ENCODE data around the gene SBNO2.

SBNO2 gene

DNA sequence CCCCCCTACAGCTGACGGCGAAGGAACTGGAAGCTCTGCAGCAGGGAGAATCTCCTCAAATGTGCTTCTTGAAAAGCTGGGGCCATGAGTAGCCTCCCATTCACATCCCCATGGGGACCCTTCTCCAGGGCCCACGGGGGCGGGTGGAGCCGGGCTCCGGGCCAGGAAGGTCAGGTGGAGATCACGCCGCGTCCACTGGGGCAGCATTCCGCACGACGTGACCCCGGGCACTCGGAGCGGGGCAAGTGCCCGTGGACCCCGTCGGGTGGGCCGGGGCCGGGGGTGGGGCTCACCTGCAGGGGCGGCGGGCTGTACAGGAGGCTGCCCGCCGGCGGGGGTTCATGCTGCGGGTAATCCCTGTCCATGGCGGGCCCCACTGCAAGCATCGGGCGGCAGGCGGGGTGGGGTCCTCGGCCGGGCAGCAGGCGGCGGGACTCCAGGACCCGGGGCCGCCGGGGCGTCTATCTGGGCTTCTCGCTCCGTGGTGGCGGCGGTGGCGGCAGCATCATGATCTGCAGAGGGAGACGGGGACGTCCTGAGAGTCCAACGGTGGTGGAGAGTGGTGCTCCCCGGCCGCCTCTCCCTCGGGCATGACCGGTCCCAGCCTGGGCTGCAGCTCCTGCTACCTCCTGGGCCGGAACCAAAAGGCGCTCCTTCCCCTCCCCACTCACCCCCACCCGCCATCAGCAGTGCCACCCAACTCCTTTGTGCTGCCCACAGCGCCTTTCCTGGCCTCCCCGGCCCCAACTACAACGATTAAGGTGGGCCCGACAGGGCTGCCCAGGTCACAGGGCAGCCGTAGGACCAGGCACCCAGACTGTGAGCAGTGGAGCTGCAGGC lies 20.0 kb downstream of the SBNO2 start:
- DNase-seq (ENCODE audit: low spot score) = no peak

DNA sequence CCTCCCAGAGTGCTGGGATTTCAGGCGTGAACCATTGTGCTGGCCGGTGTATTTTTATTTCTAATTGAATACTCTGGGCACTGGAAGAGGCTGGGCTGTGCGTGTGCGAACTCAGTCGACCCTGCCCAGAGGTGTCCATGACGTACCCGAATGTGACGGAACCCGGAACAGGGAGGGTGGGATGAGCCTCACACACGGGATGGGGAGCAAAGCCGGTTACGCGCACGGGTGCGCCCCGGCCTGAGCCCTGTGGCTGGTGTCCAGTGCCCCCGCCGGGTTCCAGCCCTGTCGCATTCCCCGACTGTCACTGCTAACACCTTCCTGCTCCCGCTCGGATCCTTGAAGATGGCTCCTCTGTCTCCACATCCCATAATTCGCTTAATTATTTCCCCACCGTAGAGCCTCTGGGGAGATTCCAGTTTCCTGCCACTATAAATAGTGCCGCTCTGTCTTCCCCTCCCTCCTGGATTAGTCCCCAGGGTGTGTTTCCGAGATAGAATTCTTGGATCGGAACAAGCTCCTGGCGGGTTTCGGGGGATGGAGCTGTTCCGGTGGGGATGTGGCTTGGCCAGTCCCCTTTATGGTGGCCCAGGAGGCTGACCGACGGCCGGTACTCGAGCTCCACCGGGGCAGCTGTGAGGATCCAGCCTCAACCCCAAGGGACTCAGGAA lies 22.0 kb downstream of the SBNO2 start:
- no peak for DNase-seq (ENCODE audit: low spot score)

DNA sequence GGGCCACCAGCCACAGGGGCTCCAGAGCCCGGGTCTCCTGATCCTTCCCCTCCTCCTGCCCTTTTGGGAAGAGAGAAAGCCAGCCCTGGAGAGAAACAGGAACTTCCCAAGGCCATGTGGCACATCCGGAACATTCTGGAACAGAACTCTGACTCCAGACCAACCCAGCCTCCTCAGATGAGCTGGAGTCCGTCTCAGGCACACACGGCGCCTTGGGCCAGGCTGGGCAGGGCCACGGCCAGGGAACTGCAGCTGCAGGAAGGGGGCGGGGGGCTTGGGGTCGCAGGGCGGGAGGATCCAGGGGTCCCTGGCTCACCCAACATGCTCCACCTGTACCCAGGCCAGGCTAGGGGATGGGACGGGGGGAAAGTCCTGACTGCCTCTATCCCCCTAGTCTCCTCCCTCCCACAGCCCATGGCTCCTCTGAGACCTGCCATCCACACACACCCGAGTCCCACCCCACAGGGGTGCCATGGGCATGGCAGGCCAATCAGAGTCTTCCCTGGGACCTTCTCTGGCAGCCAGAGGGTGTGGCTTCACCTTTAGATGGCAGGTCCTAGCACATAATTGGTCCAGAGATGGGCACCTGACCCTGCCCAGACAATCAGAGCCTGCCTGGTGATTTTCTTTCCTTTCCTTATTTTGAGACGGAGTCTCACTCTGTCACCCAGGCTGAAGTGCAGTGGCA lies 22.9 kb downstream of the SBNO2 start:
- DNase-seq (ENCODE audit: low spot score) = no peak

DNA sequence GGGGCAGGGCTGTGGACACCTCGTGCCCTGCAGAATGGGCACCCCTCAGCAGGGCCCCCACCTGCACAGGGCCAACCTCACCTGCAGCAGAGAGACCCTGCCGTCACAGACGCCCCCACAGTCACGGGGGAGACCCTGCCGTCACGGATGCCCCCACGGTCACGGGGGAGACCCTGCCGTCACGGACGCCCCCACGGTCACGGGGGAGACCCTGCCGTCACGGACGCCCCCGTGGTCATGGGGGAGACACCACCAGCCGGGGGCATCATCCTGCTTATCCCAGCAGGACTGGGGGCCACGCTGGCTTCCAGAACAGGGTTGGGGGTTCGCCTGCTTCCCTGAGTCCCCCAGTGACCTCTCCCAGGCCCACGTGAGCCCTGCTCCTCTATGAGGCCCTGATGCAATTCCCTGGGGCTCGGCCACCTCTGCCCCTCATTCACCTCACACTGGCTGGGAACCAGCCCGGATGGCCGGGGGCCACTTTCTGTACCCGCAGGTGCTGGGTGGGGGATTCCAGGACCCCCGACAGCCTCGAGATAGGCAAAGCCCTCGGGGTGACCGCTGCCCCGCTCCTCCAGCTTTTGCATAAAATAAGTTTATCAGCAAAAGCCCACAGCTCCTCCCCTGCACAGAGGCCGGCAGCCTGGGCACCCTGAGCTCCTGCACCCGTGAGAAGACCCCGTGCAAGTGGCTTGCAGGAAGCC lies 23.6 kb downstream of the SBNO2 start:
- no peak for DNase-seq (ENCODE audit: low spot score)

DNA sequence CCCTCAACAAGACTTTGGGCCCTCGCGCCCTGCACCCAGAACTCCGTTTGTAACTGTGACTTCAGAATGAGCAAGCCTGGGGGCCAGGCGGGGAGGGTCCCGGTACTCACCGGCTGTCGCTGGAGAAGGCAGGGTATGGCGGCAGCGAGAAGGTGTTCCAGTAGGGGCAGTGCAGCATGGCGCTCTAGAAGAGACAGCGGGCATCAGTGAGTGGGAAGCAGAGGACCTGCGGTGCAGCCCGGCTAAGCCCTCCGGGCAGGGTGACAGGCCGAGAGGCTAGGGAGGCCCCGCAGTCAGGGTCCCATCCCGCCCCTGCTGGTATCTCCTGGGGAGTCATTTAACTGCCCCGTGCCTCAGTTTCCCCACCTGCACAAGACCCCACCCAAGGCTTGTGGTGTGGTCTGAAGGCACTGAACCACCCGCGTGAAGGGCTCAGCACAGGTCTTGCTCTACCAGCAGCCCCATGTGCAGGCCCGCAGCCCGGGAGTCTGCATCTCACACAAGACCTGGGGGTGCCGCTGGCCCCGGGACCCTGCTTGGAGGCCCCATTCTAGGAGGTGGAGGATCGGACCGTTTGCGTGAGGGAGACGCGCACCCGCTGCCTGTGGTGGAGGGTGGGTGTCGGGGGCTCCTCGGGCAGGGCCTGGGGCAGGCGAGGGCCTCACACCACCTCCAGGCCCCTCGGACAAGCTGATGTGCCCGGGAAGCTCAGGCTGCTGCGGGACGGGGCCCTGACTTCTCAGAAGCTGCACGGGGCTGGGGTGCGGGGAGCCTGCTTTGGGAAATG lies 24.6 kb downstream of the SBNO2 start:
- DNase-seq (ENCODE audit: low spot score) = no peak

DNA sequence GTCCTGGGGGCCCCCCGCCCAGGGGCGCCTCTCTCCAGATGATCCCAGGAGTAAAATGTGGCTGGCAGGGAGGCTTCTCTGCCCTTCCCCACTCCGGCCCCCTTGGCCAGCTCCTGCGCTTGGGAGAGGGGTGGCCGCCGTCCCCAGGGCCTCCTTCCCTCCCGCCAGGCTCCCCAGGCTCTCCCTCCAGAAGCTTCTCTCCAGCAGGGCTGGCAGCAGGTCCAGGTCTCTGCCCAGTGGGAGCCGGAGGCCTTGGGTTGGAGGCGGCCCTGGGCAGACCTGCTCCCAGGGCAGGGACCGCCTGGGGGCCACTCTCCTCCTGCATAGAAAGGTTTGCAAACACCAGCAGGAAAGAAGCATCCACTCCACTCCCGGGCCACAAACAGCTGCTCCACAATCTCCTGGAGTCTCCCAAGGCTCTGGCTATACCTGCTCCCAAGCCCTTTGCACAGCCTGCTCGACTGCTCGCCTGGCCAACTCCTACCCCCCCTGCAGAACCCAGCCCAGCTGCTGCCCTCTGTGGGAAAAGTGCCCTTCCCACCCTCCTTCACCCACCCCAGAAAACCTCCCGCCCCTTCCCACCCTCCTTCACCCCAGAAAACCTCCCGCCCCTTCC lies 26.0 kb downstream of the SBNO2 start:
- DNase-seq (ENCODE audit: low spot score) = no peak

DNA sequence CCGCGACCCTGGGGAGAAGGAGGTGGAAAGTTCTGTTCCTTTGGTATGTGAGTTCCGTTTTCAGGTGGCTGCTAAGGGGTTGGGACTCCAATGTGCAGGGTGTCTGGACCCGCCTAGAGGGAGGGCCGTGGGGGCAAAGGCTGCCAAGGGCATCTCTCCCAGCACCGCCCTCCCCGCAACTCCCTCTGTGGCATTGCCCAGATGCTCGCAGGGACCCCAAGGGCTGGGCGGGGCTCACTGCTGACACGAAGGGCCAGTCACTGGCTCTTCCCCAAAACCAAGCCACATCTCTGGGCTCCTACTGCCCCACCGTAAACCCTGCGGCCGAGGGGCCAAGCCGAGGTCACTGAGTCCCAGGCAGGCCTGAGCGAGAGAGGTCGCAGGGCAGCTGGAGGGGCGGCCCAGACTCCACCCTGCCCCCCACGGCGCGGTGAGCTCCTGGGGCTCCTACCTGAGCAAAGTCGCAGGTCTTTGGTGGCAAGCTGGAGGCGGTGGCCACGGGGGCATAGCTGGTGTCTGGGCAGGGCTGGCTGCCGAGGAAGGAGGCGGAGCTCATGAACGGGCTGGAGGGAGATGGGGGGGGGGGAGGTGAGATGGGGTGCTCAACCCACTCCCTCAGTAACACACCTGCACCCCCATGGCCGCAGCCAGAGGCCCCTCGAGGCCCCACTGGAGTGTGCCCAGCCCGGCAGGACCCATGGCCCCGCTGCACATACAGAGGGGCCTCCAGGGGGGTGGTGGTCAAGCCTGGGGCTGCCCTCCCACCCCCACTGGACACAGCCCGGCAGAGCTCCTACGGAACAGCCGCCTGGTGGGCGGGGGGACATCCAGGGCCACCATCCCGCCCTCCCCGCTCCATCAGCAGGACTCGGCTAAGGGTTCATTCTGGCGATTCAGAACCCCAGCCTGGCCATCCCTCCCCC lies 26.9 kb downstream of the SBNO2 start:
- no peak for DNase-seq (ENCODE audit: low spot score)

DNA sequence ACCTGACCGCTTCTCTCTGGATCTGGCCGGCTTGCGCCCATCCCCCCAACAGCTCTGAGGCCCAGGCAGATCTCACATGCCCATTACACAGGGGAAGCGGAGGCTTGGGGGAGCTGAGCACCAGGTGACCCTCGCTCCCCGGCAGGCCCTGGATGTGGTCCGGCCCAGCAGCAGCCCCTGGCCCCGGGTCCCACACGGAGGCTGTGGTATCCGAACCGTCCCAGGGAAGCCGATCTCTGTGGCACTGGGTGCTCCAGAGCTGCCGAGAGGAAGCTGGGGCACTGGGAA lies 27.7 kb downstream of the SBNO2 start:
- no peak for DNase-seq (ENCODE audit: low spot score)

DNA sequence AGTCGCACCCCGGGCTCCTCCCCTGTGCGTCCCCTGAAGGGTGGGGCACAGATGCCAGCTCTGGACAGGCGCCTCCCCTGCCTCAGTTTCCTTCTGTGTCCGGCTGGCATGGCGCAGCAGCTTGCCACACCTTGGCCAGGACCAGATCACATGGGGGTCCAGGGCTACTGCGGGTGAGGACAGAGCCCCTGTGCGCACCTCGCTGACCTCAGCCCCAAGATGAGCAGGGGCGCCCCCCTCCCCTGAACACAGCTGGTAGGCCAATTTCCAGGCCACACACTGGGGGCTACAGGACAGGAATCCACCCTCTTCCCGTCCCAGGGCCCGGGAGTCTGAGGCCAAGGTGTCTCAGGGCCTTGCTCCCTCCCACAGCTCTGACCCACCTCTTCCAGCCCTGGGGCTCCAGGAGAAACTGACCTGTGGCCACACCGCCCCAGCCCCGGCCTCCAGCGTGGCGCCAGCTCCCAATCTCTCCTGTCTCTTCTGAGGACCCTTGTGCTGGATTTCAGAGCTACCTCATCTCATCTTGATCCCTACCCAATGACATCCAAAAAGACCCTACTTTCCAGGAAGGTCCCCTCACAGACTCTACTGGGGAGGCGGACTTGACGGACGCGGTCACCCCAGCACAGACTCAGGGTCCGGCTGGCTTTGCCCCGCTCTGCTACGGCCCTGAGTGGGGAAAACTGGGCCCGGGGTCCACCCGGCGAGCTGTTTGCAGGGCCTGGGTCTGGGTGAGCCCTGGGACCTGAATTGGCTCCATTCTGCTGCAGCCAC lies 28.2 kb downstream of the SBNO2 start:
- DNase-seq (ENCODE audit: low spot score) = no peak

DNA sequence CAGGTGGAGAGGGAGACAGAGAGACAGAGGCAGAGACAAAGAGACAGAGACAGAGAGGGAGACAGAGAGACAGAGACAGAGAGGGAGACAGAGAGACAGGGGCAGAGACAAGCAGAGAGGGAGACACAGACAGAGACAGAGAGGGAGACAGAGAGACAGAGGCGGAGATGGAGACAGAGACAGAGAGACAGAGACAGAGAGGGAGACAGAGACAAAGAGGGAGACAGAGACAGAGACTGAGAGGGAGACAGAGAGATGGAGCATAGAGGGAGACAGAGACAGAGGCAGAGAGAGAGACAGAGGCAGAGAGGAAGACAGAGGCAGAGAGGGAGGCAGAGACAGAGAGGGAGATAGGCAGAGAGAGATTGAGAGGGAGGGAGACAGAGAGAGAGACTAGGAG lies 29.3 kb downstream of the SBNO2 start:
- no peak for DNase-seq (ENCODE audit: low spot score)

DNA sequence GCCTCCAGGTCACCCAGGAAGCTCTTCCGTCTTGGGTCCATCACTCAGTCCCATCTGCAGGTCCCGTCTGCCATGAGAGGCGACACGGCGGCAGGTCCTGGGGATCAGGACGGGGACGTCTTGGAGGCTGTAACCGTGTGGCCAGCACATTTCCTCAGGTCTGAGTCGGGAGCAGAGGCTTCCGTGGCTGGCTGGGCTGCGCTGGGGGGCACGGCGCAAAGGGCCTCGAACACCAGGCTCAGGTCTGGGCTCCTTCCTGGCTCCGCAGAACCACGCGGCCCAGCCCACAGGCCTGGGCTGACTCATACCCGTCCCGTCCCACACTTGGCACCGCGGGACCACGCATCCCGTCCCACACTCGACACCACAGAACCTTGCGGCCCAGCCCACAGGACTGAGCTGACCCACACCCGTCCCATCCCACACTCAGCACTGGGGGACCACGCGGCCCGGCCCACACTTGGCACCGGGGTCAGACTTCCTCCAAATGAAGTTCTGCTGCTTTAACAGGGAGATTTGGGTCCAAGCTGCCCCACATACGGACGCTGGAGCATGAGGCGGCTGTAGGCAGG lies 30.2 kb downstream of the SBNO2 start:
- no peak for DNase-seq (ENCODE audit: low spot score)

DNA sequence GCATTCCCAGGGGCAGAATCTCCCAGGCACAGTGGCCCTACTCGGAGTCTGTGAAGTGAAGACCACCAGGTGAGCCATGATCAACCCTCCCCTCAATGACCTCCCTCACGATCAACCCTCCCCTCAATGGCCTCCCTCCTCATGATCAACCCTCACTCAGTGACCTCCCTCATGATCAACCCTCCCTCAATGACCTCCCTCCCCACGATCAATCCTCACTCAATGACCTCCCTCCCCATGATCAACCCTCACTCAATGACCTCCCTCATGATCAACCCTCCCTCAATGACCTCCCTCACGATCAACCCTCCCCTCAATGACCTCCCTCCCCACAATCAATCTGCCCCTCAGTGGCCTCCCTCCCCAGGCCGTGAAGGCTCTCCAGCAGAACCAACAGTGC lies 32.1 kb downstream of the SBNO2 start:
- DNase-seq (ENCODE audit: low spot score) = no peak

DNA sequence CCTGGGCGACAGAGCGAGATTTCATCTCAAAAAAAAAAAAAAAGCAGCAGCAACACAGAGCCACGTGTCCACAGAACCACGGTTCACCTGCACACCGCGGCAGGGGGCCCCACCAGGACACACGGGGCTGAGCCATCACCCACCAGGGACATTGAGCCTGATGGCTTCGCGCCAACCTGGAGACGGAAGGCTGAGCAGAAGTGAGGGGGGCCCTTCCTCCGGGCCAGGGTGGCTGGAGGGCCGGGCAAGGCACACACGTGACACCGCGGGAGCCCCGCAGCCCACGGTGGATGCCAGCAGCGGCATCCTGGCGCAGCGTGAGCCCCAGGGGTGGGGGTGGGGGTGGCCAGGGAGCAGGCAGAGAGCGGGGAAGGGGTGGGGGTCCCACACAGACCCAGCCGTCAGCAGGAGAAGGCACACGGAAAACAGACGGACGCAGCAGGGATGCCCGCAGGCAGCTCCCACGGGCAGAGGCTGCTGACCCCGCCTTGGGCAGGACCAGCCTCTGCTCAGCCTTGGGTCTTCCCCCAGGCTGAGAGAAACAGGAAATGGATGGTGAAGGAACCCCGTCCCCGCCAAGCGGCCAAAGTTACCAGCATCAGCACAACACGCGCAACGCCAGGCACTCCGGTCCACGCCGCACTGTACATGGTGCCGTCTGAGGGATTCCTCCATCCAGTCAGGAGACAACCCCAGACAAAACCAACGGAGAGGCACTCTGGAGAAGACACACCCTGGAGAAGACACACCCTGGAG lies 33.6 kb downstream of the SBNO2 start:
- DNase-seq (ENCODE audit: low spot score) = no peak

DNA sequence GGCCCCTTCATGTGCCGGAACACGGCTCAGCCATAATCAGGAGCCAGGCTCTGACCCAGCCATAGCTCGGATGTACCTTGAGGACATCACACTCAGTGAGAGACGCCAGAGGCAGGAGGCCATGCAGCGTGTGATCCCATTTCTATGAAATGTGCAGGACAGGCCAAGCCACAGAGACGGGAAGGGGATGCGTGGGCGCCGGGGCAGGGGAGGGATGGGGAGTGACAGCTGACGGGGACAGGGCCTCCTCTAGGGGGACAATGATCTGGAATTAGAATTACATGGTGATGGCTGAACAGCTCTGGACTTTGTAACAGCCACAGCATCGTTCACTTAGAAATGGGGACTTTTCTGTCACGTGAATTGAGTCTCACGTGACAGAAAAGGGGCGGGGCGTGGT lies 34.9 kb downstream of the SBNO2 start:
- no peak for DNase-seq (ENCODE audit: low spot score)

DNA sequence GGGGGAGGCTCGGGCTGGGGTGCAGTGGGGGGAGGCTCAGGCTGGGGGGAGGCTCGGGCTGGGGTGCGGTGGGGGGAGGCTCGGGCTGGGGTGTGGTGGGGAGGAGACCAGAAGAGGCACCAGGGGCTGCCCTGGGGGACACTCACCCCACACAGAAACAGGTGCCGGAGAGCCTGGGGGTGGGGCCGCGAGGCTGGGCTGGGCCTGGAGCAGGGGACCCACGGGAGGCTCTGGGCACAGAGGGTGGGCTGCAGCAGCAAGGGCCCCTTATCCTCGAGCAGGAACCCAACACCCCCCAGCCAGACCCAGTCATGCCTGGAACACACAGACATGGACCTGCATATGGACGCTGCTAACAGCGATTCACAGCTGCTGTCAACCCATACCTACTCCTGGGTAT lies 35.9 kb downstream of the SBNO2 start:
- DNase-seq (ENCODE audit: low spot score) = no peak

DNA sequence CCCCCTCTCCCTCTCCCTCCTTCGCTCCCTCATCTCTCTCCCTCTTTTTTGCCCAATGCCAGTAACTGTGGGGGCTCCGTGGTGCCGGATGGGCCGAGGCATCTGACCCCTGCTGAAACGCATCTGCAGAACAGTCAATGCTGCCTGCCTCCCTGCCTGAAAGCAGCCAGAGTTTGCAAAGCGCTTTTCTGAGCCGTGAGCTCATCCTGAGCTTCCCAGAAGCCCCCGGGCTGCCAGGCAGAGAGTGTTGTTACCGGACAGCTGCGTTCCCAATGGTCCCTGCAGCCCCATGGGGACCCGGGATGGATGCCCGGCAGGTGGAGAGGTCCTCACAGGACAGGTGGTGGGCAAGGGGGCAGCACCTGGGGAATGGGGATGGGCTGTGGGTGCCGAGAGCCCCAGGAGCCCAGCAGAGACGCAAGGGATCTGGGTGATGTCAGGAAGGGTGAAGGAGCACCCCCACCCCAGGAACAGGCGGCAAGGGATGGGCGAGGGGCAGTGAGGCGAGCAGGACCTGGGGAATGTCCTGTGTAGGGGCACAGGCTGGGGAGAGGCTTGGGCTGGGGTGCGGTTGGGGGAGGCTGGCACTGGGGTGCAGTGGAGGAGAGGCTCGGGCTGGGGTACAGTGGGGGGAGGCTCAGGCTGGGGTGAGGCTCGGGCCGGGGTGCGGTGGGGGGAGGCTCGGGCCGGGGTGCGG lies 37.3 kb downstream of the SBNO2 start:
- no peak for DNase-seq (ENCODE audit: low spot score)

DNA sequence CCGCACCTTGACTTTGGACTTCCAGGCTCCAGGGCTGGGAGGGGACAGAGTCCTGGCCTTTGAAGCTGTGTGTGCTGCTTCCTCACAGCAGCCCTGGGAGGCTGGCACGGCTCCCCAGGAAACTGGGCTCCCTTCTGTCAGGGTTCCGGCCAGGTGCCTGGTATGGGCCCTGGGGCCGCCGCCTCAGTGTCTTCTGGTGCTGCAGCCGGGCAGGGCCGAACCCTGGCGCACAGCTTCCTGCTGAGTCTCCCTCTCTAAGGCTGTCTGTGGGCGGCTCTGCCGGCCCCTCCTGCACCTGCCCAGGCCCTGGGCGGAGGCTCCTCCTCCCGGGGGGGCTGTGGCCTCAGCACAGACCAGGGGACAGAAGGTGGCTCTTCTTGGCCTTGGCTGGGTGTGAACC lies 37.9 kb downstream of the SBNO2 start:
- no peak for DNase-seq (ENCODE audit: low spot score)

DNA sequence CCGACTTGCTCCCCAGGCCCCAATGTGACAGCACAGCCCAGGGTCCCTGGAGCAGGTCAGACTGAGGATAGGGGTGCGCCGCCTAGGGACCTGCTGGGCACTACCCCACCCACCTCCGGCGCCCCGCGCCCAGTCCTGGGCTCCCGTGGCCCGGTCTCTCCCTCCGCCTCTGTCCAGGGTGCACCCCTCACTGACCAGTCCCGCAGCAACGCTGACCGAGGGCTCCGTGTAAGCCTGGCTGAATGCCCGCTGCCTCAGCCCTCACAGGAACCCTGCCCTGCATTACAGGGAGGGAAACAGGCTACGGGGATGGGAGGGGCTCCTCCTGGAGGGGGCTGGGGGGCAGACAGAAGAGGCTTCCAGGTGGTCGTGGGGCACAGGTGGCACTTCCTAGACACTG lies 38.6 kb downstream of the SBNO2 start:
- no peak for DNase-seq (ENCODE audit: low spot score)

Data from CD4-positive, alpha-beta T cell treated with Interleukin-15 for 4 hours (primary cell).